Placental pericyte (primary cell): ENCODE results near the gene CEP57. TPM values are rescaled to one million over a fixed set of nuclear protein-coding genes. Genes with fewer than 3 reads are reported as not detected.

Experiments
- small RNA-seq: library from RNA; depleted of rRNA; stranded (forward); fragments of <200 nt; gene quantifications from one replicate; pipeline ENCODE3, GENCODE V24; 2012; ENCODE audit warnings: low replicate concordance
- total RNA-seq: library from RNA; depleted of rRNA; stranded (reverse); fragments of >200 nt; gene quantifications from 2 replicates; pipeline ENCODE4 v1.2.3, GENCODE V29; 2012

The CEP57 gene
- 51.9 and 54.4 TPM in 2 replicates for total RNA-seq

DNA sequence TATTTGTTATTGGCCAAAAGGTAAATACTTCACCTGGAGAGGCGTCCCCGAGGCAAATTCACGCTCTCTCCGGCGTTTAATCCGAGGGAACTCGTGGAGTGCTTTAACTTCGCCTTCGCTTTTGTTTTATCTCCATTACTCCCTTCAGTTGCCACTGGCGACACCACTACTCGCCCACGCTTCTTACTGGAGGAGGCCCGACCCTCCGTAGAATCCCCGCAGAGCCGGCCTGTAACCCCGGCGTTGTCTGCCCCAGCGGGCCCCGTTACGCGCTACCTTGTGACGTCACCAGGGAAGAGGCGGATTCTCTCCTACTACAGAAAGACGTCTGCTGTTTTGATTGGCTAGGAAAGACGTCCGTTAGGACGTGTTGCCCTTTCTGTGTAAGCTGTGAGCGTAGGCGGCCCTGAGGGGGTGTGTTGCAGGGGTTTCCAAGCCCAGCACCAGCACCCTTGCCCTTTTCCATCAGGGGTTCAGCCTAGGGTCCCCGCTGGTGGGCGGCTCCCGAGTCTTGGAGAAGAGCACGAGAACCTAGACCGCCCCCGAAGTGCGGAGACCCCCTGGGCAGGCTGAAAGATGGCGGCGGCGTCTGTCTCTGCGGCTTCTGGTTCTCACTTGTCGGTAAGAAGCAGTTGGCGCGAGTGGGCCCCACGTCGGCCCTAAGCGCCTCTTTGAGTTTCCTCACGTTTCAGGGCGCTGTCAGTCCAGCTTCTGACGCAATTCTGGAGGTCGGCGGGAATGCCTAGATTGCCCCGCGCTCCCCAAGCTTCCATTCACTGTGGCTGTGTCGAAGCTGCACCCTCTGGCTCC, at the start of gene CEP57:
CEP57 (plus strand) TSS at position 376 of the 810 bp plus-strand sequence; CDS start at position 577, 201 bp downstream.

DNA sequence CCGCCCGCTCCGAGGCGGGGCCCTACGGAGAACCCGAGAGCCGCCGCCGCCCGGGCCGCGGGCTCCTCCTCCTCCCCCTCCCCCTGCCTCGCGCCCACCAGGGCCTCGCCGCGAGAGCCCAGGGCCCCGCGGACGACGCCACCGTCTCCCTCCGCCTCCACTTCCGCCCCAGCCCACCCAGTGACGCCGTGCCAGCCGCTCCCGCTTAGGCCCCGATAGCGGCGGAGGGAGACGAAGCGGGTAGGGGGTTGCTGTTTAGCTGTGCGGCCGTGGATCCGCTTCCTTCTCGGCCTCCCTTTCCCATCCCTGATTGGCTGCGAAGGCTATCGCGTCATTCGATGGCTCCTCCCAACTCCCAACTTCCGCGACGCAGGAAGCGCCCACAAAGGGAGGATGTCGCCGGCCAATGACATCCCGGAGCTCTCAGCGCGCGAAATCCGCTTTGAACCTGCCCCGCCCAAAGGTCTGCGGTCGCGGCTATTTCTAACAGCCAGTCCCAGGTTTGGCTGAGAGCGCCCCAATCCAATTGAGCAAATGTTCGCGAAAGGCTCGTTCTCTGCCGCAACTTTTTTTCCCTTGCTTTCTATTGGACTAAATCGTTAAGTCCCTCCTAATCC, 684 bp upstream of the CEP57 start, which contains the start of gene FAM76B:
FAM76B (minus strand) TSS at position 277 of the 617 bp plus-strand sequence. CDS start 304 bp downstream, outside the sequence.

Small RNA genes within 50 kb of the gene (small RNA-seq; reads per million reads assigned to genes)
- 0.13 reads per million for gene RNA5SP345

Other genes with a start within 250 kb of the CEP57 start
- 23.4 and 27.6 TPM in 2 replicates for gene FAM76B, start 716 bp upstream of the CEP57 start, total RNA-seq
- 37.0 and 64.6 TPM in 2 replicates for gene MTMR2, start 133.6 kb downstream of the CEP57 start, total RNA-seq